Ishikawa (cell line): ENCODE measurements around the gene IGFBP4.

ENCODE experiments used
- CEBPB ChIP-seq: IDR thresholded peaks from 2 replicates; pipeline ENCODE4 v1.6.1; 2012
- CREB1 ChIP-seq: IDR thresholded peaks from 2 replicates; pipeline ENCODE4 v1.6.1; 2012; ENCODE audit warnings: low read depth
- EGR1 ChIP-seq: IDR thresholded peaks from 2 replicates; pipeline ENCODE4 v1.6.1; 2012
- EP300 ChIP-seq: IDR thresholded peaks from 2 replicates; pipeline ENCODE4 v1.6.1; 2012; ENCODE audit warnings: borderline replicate concordance
- FOXM1 ChIP-seq: IDR thresholded peaks from 2 replicates; pipeline ENCODE4 v1.6.1; 2012; ENCODE audit warnings: low read depth, borderline replicate concordance
- MAX ChIP-seq: IDR thresholded peaks from 2 replicates; pipeline ENCODE4 v1.6.1; 2012
- NFIC ChIP-seq: IDR thresholded peaks from 2 replicates; pipeline ENCODE4 v1.6.1; 2012
- RAD21 ChIP-seq: IDR thresholded peaks from 2 replicates; pipeline ENCODE4 v1.6.1; 2012; ENCODE audit warnings: low read depth
- REST ChIP-seq: IDR thresholded peaks from 2 replicates; pipeline ENCODE4 v1.6.1; 2012; ENCODE audit warnings: low read depth, mild to moderate bottlenecking
- TAF1 ChIP-seq: IDR thresholded peaks from 2 replicates; pipeline ENCODE4 v1.6.1; 2012; ENCODE audit warnings: low read depth, mild to moderate bottlenecking
- TCF12 ChIP-seq: IDR thresholded peaks from 2 replicates; pipeline ENCODE4 v1.6.1; 2012; ENCODE audit warnings: low read depth
- TEAD4 ChIP-seq: IDR thresholded peaks from 2 replicates; pipeline ENCODE4 v1.6.1; 2012
- USF1 ChIP-seq: IDR thresholded peaks from 2 replicates; pipeline ENCODE4 v1.6.1; 2012
- YY1 ChIP-seq: IDR thresholded peaks from 2 replicates; pipeline ENCODE4 v1.6.1; 2012; ENCODE audit warnings: low read depth
- ZBTB7A ChIP-seq: IDR thresholded peaks from 2 replicates; pipeline ENCODE4 v1.6.1; 2012; ENCODE audit warnings: low read depth

Gene IGFBP4

GRCh38 chr17:40475234-40475908, 32.1 kb downstream of the IGFBP4 start:
- TF ChIP-seq REST (no peak), RAD21 (no peak), ZBTB7A (no peak), CREB1 (no peak), EP300 (no peak)

- no peak for TF ChIP-seq TEAD4
- no peak for TF ChIP-seq YY1
- TF ChIP-seq MAX, result no peak
- TF ChIP-seq EGR1, result no peak
- no peak for TF ChIP-seq TAF1
- TF ChIP-seq REST, result no peak
- TF ChIP-seq ZBTB7A, result no peak
- TF ChIP-seq FOXM1, result no peak
- no peak for TF ChIP-seq CREB1
Observed at GRCh38 chr17:40477796-40478195, 34.5 kb downstream of the IGFBP4 start.

- TF ChIP-seq USF1, result no peak
- no peak for TF ChIP-seq NFIC
- no peak for TF ChIP-seq TAF1
- no peak for TF ChIP-seq TEAD4
- TF ChIP-seq YY1, result no peak
- TF ChIP-seq CEBPB, result no peak
- TF ChIP-seq MAX, result no peak
- TF ChIP-seq FOXM1, result no peak
- no peak for TF ChIP-seq EP300
- no peak for TF ChIP-seq CREB1
- no peak for TF ChIP-seq ZBTB7A
- TF ChIP-seq REST, result no peak
- no peak for TF ChIP-seq RAD21
Observed at GRCh38 chr17:40478486-40478885, 35.2 kb downstream of the IGFBP4 start.

- no peak for TF ChIP-seq FOXM1
- no peak for TF ChIP-seq EP300
- no peak for TF ChIP-seq RAD21
- TF ChIP-seq TCF12, result no peak
- no peak for TF ChIP-seq TAF1
- TF ChIP-seq CREB1, result no peak
- no peak for TF ChIP-seq USF1
- no peak for TF ChIP-seq MAX
- no peak for TF ChIP-seq REST
- no peak for TF ChIP-seq EGR1
- TF ChIP-seq NFIC, result no peak
- no peak for TF ChIP-seq YY1
- TF ChIP-seq CEBPB, result no peak
- TF ChIP-seq TEAD4, result no peak
- TF ChIP-seq ZBTB7A, result no peak
Observed at GRCh38 chr17:40479754-40480480, 36.7 kb downstream of the IGFBP4 start.
